Nephron (organoid): ENCODE measurements around the gene TADA1.

Experiments
- H3K27ac Mint-ChIP-seq, 3 experiments: 2 replicates each; pipeline ENCODE4 v1.8.0; 2020; ENCODE audit warnings: mixed read lengths in 3 of 3, mild to moderate bottlenecking in 2 of 3, moderate library complexity in 1 of 3
- H3K27me3 Mint-ChIP-seq: 2 replicates; pipeline ENCODE4 v1.8.0; 2021; ENCODE audit warnings: low read depth, mild to moderate bottlenecking, moderate library complexity, mixed read lengths
- H3K36me3 Mint-ChIP-seq: 2 replicates; pipeline ENCODE4 v1.8.0; 2020; ENCODE audit warnings: low read depth, mixed read lengths
- H3K4me1 Mint-ChIP-seq: 2 replicates; pipeline ENCODE4 v1.8.0; 2020; ENCODE audit warnings: mixed read lengths
- H3K4me3 Mint-ChIP-seq, 3 experiments: 2 replicates each; pipeline ENCODE4 v1.8.0; 2020; ENCODE audit warnings: mild to moderate bottlenecking in 3 of 3, mixed read lengths in 3 of 3, moderate library complexity in 2 of 3
- H3K9me3 Mint-ChIP-seq: 2 replicates; pipeline ENCODE4 v1.8.0; 2020; ENCODE audit warnings: mixed read lengths
- CTCF ChIP-seq, 3 experiments: fragments of 200-600 bp; sonication (generic); IDR thresholded peaks; one replicate each; pipeline ENCODE4 v1.5.0; 2021; ENCODE audit warnings: antibody characterized with exemption in 3 of 3; ENCODE audit not compliant: unreplicated experiment in 3 of 3

The TADA1 gene

DNA sequence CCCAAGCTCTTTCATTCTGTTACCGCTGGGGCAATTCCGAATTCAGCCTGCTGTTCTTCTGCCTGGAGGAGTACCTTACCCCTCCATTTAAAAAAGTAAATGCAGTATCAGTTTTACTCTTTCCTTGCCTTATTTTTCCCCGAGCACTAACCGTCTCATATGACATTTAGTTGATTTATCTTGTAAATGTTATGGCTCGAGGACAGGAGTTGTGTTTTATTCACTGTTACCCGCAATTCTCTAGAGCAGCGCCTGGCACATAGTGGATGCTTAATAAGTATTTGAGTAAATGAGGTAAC lies 425 bp upstream of the TADA1 start:
- no peaks in the 10 kb centered on the region for H3K9me3 Mint-ChIP-seq
- peaks cover 4% of the 10 kb centered on the region for H3K36me3 Mint-ChIP-seq
- H3K27me3 Mint-ChIP-seq, result peaks cover 7% of the 10 kb centered on the region
- H3K4me1 Mint-ChIP-seq, result peaks cover 21% of the 10 kb centered on the region
- H3K27ac Mint-ChIP-seq, result peak overlapping the region; percentile 43 to 97 (median 92)
- TF ChIP-seq CTCF (IDR thresholded peaks at IDR 0.05; ENCODE audit: unreplicated experiment in 3 of 3), result peak in 2 of 3 experiments; percentile 23 to 26
- peak overlapping the region; percentile 93 to 97 (median 96) for H3K4me3 Mint-ChIP-seq

DNA sequence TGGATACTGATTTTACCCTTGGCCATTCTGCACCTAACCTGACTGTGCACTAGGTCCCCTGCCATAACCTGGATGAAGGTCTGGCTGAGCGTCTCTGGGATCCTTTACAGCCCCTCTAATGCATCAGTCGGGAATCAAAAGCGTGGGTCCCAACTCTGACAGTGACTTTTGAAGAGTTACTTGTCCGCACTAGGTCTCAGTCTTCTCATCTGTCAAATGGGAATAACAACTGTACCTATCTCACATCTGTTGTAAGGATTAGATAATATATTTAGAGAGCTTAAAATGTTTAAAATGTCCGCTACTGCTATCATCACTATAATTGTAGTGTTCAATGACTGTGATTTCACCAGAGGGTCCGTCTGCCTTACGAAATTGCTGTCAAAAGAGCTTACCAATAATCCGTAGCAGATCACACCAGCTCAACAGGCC lies 746 bp downstream of the TADA1 start:
- H3K4me3 Mint-ChIP-seq, result peak overlapping the region; percentile 90 to 96 (median 91)
- H3K27ac Mint-ChIP-seq, result peak overlapping the region; percentile 43 to 83 (median 60)
- H3K27me3 Mint-ChIP-seq, result peaks cover 6% of the 10 kb centered on the region
- H3K4me1 Mint-ChIP-seq, result peaks cover 24% of the 10 kb centered on the region
- TF ChIP-seq CTCF (IDR thresholded peaks at IDR 0.05; ENCODE audit: unreplicated experiment in 3 of 3), result no peak
- H3K9me3 Mint-ChIP-seq, result no peaks in the 10 kb centered on the region
- peaks cover 4% of the 10 kb centered on the region for H3K36me3 Mint-ChIP-seq

DNA sequence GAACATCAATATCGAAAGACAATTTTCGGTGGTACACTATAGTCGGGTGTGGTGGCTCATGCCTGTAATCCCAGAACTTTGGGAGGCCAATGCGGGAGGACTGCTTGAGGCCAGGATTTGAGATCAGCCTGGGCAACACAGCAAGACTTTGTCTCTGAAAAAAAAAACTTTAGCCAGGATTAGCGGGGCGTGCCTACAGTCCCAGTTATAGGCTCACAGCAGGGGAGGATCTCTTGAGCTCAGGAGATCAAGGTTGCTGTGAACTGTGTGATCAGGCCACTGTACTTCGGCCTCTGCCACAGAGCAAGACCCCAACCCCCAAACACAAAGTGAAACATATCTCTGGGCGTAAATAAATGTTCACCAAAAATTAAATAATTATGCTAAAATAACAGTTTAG lies 1.6 kb downstream of the TADA1 start:
- H3K27ac Mint-ChIP-seq, result peak overlapping the region in 1 of 3 experiments; percentile 30
- no peaks in the 10 kb centered on the region for H3K9me3 Mint-ChIP-seq
- peak overlapping the region; percentile 54 to 91 (median 57) for H3K4me3 Mint-ChIP-seq
- peaks cover 4% of the 10 kb centered on the region for H3K36me3 Mint-ChIP-seq
- peaks cover 24% of the 10 kb centered on the region for H3K4me1 Mint-ChIP-seq
- no peak for TF ChIP-seq CTCF (IDR thresholded peaks at IDR 0.05; ENCODE audit: unreplicated experiment in 3 of 3)
- peaks cover 4% of the 10 kb centered on the region for H3K27me3 Mint-ChIP-seq

- no peak overlapping the region for H3K4me3 Mint-ChIP-seq
- no peaks in the 10 kb centered on the region for H3K9me3 Mint-ChIP-seq
- no peaks in the 10 kb centered on the region for H3K27me3 Mint-ChIP-seq
- peaks cover 24% of the 10 kb centered on the region for H3K4me1 Mint-ChIP-seq
- peaks cover 30% of the 10 kb centered on the region for H3K36me3 Mint-ChIP-seq
- TF ChIP-seq CTCF (IDR thresholded peaks at IDR 0.05; ENCODE audit: unreplicated experiment in 3 of 3), result no peak
- no peak overlapping the region for H3K27ac Mint-ChIP-seq
These were observed 5.5 kb downstream of the TADA1 start for GRCh38 chr1:166870584-166870983.

DNA sequence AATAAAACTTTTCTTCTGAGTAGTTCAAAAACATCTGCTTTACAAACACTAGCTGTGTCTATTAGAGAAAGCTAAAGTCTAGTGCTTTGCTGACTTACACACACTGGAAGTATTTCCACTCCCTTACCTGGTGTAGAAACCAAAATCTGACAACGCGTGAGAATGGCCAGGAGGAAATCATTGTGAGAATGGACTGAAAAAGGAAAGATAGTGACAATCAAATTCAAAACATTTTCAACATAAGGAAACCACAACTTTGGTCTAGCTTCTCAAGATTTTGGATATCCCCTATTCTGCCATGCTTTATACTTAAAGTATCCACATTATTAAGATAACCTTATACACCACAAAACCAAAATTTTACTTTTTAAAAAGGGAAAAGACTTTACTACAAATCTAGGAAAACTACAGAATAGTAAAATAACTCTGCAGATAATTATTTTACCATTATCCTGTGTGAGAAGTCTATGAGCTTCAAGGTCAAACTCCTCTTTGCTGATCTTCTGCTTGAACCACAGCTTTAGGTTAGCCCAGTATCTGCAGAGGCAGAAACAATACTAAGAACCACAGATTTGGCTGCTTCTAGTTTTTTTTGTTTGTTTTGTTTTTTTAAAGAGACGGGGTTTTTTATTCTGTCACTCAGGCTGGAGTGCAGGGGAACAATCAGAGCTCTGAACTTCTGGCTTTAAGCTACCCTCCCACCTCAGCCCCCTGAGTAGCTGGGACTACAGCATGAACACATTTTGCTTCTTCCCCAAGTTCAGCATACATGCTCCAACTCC lies 6.6 kb downstream of the TADA1 start:
- Mint-ChIP-seq H3K4me1 (peaks cover 14% of the 10 kb centered on the region), H3K4me3 (no peak overlapping the region), H3K9me3 (no peaks in the 10 kb centered on the region)

More for the DNA sequence above, 6.6 kb downstream of the TADA1 start:
- no peaks in the 10 kb centered on the region for H3K27me3 Mint-ChIP-seq
- H3K36me3 Mint-ChIP-seq, result peaks cover 32% of the 10 kb centered on the region
- no peak overlapping the region for H3K27ac Mint-ChIP-seq
- no peak for TF ChIP-seq CTCF (IDR thresholded peaks at IDR 0.05; ENCODE audit: unreplicated experiment in 3 of 3)
